Astrocyte of the hippocampus (primary cell): ENCODE results near the gene CBX4.
"Not testable (repeated sequence)": the region's sequence is repeated elsewhere in the genome, so short reads cannot be mapped to it uniquely, and the experiment has no call there.

Experiments
- DNase-seq: peaks from one replicate; pipeline ENCODE4 v3.0.0; 2011; ENCODE audit warnings: low read depth, low spot score

Gene CBX4

DNA sequence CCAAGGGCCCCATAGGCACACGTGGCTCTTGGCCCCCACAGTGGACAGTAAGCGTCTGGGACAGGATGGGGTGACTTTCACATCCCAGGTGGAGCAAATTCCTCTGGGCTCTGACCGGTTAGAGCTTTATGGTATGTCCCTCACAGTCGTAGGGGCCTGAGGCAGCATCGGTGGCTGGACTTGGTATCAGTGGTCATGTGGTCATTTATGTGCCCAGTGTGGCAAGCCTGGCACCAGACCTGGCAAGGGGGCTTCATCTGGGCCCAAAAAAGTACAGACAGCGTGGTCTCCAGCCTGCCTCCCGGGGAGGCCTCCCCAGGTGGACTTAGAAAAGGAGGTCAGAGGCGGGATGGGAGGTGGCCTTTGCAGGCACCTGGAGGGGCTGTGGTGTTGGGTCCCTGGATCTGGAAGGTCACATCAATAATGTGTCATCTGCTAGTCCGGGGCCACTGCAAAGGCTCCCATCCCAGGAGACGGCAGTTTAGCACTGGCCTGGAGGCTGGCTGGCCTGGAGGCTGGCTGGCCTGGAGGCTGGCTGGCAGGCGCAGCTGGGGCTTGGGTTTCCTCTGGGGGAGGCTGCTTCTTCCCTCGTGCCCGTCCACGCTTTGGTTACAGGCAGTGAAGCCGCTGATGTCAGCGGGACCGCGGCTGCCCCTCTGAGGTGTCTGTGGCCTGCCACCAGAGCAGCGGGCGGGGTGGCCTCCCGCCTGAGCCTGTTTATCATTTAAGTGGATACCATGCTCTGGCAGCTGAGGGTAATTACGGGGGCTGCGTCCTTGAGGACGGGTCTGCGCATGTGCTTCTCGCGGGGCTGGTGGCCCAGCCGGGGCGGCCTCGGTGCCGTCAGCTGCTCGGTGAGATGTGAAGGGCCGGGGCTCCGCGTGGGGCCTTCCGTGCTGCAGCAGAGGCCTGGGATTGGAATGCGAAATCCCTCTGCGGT is 20.7 kb upstream of the CBX4 start:
- DNase-seq: no peak

DNA sequence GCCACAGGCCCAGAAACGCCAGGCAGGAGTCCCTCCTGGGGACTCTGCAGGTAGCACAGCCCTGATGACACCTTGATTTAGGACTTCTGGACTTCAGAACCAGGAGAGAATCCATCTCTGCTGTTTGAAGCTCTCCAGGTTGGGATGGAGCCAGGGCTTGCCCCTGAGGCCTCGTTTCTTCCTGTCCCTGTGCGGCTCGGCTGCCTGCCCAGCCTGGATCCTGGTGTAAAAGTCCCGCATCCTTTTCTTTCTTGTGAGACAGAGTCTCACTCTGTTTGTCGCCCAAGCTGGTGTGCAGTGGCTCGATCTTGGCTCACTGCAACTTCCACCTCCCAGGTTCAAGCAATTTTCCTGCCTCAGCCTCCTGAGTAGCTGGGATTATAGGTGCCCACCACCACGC is 17.9 kb upstream of the CBX4 start:
- DNase-seq: no peak

DNA sequence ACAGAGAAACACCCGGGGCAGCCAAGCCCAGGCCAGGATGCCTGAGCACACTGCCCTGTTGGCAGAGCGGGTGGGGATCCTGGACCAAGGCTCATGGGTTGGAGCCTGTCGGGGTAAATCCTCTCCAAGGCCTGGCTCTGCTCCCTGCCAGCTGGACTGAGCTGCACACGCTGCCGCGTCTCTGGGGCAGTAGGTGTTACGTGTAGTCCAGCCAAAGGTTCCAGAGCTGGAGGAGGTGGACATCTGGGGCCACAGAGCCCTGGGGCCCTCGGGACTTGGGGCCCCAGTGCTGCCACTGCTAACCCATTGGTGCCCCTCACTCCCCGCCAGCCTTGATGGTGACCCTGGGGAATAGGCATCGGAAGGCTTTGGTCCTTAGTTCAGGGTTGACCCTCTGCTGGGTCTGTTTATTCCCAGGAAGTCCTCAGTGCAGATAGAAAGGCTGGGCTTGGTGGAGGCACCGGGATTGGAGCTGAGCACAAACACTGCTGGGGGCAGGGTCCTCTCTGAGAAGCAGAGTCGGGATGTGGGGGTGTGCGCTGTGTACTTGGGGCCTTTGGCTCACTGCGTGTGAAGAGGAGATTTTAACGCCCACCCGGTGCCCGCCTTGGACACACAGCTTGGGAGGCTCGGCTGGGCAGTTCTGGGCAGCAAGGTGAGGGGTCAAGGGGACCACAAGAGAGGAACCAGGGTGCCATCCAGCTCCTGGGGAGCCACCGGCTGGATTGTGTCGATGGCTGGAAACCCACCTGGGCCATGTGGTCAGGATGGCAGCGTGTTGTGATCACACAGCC is 16.3 kb upstream of the CBX4 start:
- DNase-seq: no peak

- no peak for DNase-seq
These were observed 15.1 kb upstream of the CBX4 start for GRCh38 chr17:79854080-79855060.

GRCh38 chr17:79853168-79853567 is 13.9 kb upstream of the CBX4 start:
- not testable (repeated sequence) for DNase-seq

DNA sequence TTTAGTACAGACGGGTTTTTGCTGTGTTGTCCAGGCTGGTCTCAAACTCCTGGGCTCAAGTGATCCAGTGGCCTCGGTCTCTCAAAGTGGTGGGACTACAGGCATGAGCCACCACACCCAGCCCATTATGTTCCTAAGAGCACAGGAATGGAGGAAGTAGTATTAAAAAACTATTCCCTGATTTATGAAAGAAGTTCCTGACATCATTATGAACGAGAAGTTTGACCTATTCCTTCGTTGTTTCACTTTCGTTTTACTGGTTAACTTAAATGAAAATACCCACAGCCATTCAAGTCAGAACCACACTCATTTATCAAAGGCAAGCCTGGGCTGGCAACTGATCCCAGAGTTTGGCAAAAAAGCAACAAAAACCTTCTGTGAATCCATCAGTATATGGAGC is 13.5 kb upstream of the CBX4 start:
- peak; percentile 75 for DNase-seq

DNA sequence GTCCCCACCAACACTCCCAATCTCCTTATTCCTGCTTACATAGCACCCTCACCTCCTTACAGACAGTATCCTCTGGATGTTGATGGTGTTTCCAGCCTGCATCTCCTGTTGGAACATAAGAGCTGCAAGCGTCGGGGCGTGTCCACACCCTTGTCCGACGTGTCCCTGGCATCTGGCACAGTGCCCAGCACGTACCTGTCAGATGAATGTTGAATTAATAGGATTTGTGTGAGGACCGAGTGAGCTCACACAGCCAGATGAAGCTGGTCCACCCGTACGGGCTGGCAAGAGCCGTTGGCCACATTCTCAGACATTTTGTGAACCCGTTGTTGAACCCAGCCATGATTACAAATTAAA is 12.2 kb upstream of the CBX4 start:
- no peak for DNase-seq

DNA sequence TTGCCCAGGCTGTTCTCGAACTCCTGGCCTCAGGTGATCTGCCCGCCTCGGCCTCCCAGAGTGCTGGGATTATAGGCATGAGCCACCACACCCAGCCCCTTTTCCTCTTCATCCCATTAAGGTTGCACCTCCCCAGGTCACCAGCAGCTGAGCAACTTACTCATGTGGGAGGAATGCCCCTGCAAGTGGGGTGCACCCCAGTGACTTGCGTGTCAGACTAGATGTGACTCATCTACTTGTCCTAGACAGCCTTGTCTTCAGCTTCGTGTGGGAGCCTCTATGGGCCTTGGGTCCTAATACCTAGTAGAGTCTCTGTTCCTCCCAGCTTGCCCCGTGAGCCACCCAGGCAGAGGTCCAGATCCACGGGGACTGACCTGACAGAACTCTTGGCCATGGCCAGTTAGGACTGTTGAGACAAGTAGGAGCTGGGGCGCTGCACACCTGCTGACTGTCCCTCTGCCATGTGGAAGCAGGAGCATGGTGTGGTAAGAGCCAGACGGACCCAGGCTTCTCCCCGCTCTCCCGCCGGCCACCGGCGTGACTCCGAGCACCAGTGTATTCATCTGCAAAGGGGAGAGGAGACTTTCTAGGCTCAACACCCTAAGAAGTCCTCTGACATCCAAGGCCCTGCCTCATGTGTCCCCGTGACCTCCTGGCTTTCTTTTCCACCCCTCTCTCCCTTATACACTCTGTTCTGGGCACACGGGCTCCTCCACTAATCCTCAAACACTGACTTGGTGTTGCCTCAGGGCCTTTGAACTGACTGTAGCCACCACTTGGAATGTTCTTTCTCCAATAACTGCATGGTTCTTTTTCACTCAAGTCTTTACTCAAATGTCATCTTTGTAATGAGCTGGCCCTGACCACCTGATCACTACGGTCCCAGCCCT is 11.6 kb upstream of the CBX4 start:
- peak; percentile 78 for DNase-seq

DNA sequence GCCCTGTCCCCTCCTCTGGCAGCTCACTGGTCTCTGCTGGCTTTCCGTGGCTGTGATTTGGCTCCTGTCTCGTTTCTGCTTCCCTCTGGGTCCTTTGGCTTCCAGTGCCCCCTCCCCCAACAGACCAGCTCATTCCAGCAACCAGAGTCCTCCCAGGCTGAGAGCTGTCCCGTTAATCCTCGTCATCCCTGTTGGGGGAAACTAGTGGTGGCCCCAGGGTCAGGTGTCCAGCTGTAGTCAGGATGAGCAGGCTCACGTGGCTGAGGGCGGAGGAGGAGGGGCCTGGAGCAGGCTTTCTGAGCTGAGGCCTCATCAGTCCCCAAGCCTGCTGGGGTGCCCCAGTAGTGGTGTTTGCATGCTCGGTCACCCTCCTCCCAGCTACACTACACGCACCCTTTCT is 10.7 kb upstream of the CBX4 start:
- DNase-seq: no peak

DNA sequence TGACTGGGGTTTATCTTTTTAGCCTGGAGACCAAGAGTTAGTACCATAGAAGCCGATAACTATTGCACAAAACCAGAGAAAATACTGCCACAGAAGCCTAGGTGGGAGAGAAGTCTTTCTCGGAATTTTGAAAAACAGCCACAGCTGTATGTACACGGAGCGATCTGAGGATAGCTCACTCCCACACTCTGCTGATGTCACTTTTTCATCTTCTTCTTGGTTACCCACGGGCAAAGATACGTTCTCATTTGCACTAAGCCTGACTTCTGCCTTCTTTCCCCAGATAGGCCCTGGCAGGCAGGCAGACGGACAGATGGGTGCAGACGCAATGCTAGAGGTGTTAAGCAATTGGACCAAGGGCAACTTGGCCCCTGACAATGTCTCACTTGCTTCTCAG is 9.1 kb upstream of the CBX4 start:
- no peak for DNase-seq

- DNase-seq: no peak
These were observed 8.6 kb upstream of the CBX4 start for GRCh38 chr17:79847698-79848369.

GRCh38 chr17:79845601-79845949 is 6.3 kb upstream of the CBX4 start:
- DNase-seq: no peak

GRCh38 chr17:79844869-79845600 is 5.8 kb upstream of the CBX4 start:
- DNase-seq: peak; percentile 59

GRCh38 chr17:79843816-79844800 is 4.9 kb upstream of the CBX4 start:
- DNase-seq: peak; percentile 83

- no peak for DNase-seq
These were observed 4.2 kb upstream of the CBX4 start for GRCh38 chr17:79843474-79843815.

GRCh38 chr17:79842656-79843473 is 3.6 kb upstream of the CBX4 start:
- DNase-seq: peak; percentile 38

- no peak for DNase-seq
These were observed 3.0 kb upstream of the CBX4 start for GRCh38 chr17:79842136-79842655.
